Measurements from ENCODE around the gene JAK3.

GRCh38 chr19:17860993-17861360 lies 13.2 kb upstream of the JAK3 start:
- TF ChIP-seq EZH2 (IDR thresholded peaks at IDR 0.05; ENCODE audit: borderline replicate concordance, low read length) = no peak
- TF ChIP-seq CTCF (IDR thresholded peaks at IDR 0.05; ENCODE audit: low read length) = no peak
